HG03108 (cell line): ENCODE data around the gene MAP2K7.

Experiments
- ATAC-seq: cut with Tn5 transposase; IDR thresholded peaks from one replicate; pipeline ENCODE4 v1.9.1; 2021; ENCODE audit warnings: moderate library complexity; ENCODE audit not compliant: unreplicated experiment

Gene MAP2K7

DNA sequence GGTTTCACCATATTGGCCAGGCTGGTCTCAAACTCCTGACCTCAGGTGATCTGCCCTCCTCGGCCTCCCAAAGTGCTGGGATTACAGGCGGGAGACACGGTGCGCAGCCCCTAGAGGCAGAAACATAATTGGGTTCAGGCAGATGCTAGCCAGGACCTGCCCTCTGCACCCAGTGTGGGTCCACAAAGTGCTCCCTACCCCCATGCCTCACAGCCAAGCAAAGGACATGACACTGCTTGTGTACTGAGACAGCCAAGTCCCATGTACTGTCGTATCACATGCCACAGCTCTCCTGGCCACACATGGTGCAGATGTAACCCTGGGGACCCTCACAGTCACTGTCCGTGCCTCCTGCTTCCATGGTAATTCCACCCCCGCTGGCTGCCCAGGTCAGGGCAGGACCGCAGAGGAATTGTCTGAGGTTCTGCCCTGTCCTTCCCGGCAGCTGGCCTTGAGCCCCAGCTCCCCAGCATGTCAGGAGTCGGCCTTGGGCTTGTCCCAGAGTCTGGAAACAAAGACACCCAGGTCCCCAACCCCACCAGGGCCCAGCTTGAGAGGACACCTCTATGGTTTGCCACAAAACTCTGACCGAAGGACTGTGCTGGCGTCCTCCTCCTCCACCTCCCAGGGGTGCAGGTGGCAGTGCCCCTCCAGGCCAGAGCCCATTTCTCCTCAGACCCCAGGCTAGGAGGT is 37.1 kb upstream of the MAP2K7 start:
- no peak for ATAC-seq

DNA sequence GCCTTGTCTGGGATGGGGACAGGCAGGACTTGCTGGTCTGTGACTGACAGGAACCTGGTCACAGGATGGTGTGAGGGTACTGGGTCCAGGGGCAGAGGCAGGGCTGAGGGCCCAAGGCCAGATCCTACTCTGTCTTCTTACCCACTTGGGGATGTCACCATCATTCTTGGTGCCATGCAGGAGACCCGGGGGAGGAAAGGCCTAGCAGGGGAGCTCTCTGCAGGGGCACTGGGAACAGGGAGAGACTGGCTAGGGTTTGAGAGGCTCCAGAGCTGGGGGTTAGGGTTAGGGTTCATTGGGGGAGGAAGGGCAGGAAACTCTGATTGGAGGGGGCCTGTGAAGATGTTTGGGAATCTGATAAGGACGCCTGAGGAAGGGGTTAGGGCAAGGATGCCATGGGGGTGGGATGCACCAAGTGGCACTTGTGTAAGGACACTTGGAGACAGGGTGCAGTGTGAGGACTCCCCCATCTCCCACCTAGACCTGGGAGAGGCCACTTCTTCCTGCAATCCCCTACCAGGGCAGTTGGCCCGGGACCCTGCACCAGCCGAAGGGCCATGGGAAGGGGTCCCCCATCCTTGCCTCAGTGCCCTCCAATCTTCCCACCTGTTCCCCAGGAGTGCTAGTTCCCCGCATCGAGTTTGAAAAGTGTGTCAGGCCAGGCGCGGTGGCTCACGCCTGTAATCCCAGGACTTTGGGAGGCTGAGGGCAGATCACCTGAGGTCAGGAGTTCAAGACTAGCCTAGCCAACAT is 36.4 kb upstream of the MAP2K7 start:
- ATAC-seq, result no peak

DNA sequence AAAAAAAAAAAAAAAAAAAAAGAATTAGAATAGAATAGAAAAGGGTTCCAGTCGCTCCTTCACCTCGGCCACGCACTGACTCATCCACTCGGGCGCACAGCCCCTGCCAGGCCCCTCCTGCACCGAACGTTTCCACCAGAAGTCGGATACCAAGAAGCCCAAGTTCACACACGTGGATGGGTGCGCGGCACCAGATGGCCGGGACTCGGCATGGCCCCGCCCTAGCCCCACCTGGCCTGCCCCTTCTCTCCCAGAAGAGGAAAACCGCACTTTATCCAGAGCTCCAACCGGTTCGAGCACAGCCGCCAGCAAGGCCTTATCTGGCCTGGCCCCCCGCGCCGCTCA is 35.4 kb upstream of the MAP2K7 start:
- ATAC-seq, result no peak

DNA sequence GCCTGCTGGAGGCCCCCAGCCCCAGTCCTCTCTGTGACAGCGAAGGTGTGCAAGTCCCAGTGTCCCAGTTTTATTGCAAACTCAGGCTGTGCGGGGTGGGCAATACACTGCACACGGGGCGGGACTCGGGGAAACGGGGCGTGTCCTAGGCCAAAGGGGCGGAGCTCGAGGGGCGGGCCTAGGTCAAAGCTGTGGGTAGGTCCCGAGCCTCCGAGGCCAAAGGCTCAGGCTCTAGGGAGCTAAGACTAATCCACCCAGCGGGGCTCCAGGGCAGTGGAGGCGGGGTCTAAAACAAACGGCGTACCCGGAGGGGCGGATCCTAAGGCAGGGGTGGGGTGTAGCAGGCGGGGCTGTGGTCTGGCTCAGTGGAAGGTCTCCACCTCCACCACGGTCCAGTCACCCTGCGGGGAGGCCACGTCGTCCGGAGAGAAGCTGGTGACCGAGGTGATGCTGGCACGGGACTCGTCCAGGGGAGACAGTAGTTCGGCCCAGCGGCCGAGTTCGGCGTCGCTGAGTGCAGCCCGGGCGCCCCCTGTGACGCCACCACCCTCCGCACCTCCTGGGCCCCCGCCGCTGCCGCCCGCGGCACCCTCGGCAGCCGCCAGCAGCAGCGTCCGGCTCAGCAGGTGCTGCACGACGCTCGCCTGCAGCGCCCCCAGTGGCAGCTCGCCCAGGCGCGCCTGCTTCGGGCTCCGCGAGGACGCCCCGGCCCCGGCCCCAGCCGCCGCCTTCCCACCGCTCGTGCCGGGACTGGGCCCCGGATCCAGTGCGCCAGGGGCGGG is 34.8 kb upstream of the MAP2K7 start:
- ATAC-seq, result peak; percentile 57

DNA sequence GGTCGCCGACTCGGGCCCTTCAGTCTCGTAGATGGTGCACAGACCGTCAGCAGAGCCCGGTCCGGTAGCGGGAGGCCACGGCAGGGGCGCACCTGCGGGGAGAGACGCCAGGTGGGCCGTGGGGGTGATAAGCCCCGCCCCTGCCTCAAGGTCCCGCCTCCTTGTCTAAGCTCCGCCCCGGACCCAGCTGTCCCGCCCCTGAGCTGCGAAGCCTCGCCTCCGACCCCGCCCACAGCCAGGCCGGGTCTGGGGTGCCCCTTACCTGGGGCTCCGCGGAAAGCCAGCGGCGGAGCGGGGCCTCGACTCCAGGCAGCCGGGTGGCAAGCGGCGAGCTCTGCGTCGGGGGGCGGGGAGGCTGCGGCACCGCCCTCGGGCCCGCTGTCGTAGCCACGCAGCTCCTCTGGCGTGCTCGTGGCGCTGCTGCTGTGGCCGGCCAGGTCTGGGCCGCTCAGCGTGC is 34.2 kb upstream of the MAP2K7 start:
- peak; percentile 28 for ATAC-seq

DNA sequence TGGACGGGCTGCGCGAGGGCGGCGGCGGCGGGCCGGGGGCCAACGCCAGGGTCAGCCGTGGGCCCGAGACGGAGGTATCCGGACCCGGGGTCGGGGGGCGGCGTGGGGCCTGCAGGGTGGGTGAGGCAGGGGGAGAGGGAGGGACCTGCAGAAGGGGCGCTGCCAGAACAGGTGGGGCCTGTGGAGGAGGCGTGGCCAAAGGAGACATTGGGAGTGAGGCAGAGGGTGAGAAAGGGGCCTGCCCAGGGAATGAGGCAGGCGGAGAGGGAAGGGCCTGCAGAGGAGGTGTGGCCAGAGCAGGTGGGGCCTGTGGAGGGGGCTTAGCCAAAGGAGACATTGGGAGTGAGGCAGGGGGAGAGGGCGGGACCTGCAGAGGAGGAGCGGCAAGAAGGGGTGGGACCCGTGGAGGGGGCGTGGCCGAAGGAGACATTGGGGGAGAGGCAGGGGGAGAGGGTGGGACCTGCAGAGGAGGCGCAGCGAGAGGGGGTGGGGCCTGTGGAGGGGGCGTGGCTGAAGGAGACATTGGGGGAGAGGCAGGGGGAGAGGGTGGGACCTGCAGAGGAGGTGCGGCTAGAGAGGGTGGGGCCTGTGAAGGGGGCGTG is 33.7 kb upstream of the MAP2K7 start:
- no peak for ATAC-seq

DNA sequence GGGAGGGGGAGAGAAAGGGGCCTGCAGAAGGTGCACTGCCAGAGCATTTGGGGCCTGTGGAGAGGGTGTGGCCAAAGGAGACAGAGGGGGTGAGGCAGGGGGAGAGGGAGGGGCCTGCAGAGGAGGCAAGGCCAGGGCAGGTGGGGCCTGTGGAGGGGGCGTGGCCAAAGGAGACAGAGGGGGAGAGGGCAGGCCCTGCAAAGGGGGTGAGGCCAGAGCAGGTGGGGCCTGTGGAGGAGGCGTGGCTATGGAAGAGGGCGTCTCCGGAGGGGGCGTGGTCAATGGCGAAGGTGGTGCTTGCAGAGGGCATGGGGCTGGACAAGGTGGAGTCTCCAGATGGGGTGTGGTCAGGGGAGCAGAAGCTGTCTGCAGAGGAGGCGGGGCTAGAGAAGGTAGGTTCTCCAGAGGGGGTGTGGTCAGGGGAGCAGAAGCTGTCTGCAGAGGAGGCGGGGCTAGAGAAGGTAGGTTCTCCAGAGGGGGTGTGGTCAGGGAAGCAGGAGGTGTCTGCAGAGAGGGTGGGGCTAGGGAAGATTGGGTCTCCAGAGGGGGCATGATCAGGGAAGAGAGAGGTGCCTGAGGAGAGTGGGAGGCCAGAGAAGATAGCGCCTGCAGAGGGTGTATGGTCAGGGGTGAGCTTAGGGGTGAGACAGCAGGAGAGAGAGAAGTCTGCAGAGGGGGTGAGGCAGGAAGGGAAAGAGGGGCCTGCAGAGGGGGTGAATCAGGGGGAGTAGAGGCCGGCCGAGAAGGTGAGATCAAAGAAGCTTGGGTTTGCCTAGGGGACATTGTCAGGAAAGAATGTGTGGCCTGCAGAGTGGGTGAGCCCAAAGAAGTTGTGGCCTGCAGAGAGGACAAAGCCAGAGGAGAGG is 32.9 kb upstream of the MAP2K7 start:
- no peak for ATAC-seq

DNA sequence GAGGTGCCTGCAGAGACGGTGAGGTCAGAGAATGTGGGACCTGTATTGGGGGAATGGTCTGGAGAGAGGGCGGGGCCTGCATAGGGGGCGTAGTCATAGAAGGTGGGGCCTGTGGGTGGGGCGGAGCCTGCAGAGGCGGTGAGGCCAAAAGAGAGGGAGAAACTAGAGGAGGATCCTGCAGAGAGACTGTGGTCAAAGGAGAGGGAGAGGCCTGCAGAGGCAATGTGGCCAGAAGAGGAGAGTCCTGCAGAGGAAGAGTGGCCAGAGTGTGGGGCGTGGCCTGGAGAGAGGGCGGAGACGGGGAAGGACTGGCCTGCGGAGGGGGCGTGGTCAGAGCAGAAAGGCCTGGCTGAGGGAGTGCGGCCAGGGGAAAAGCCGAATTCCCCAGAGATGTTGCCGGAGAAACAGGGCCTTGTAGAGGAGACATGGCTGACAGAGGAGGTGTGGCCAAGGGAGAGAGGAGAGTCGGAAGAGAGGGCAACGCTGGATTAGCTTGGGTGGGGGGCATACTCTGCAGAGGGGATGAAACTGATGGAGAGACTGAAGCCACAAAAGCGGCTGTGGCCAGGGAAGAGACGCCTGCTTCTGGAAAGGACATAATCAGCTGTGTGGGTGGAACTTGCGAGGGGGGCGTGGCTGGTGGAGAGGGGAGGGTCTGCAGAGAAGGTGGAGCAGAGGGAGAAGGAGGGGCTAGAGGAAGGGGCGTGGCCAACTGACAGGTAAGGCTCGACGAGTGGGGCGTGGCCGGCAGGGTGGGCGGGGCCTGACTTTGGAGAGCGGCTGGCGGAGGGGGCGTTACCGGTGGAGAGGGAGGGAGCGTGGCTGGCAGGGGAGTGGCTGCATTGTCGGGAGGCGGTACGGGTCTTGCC is 32.0 kb upstream of the MAP2K7 start:
- ATAC-seq, result no peak

DNA sequence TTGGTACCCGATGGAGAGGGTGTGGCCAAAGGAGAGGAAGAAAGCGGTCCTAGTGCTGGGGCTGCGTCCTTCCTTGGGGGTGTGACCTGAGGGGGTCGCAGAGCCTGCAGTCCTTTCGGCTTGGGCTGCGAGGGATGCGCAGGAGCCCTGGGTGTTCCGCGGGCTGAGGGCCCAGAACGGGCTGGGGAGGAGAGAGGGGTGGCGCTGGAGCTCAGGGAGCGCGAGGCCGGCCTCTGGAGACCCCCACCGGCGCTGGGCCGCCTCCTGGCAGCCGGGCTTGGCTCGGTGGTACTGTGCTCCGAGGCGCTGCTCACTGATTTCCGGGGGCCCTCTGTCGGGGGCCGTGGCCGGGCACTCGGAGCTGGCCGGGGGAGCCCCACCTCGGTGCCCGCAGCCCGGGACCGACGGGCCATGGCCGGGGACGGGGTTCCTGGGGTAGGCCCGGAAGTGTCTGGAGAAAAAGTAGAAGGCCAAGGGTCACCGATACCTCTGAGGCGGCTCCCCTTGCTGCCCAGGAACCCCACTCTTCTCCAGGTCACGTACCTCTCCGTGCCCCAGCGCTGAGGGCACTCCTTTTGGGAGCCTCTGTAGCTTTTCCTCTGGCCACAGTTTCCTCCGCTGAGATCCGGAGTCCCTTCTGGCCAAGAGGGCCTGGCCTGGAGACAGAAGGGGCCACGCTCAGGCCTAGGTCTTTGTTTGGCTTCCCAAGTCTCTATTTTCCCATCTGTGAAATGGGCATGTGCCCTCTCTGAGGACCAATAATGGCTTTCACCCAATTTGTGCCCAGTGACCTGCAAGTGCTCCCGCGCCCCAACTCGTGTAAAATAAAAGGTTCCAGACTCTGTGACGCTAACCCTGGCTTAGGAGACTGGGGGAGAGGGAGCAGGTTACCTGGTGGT is 31.1 kb upstream of the MAP2K7 start:
- ATAC-seq, result no peak

DNA sequence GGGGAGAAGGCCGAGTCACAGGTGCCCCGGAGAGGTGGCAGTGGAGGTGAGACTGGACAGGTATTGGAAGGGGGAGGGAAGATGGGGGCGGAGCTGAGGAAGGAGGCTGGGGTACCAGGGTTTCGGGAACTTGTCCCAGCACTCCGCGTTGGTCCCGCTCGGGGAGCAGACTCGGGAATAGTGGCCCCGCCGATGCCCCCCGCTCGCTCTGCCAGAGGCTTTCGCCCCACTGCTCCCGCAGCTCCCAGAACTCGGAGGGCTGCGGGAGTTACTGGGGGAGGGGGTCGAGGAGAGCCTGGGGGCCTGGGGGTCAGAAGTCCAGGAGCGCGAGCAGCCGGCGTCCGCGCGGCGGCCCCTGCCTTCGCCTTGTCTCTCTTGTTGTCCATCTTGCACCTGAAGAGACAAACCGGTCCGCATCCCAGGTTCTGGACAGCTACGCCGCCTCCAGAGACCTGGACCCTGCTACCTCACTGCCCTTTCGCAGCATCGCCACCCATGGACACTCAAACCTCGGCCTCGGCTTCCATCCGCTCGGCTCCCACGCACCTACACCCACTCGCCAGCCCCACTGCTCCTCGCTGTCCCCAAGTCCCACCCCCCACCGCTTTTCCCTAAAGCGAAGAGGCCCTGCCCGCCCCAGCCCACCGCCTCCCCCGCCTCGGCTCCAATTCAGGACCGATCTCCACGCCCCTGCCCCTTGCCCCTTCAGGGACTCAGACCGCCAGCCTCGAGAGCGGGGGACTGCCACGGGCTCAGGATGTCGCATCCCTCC is 30.2 kb upstream of the MAP2K7 start:
- ATAC-seq, result no peak

DNA sequence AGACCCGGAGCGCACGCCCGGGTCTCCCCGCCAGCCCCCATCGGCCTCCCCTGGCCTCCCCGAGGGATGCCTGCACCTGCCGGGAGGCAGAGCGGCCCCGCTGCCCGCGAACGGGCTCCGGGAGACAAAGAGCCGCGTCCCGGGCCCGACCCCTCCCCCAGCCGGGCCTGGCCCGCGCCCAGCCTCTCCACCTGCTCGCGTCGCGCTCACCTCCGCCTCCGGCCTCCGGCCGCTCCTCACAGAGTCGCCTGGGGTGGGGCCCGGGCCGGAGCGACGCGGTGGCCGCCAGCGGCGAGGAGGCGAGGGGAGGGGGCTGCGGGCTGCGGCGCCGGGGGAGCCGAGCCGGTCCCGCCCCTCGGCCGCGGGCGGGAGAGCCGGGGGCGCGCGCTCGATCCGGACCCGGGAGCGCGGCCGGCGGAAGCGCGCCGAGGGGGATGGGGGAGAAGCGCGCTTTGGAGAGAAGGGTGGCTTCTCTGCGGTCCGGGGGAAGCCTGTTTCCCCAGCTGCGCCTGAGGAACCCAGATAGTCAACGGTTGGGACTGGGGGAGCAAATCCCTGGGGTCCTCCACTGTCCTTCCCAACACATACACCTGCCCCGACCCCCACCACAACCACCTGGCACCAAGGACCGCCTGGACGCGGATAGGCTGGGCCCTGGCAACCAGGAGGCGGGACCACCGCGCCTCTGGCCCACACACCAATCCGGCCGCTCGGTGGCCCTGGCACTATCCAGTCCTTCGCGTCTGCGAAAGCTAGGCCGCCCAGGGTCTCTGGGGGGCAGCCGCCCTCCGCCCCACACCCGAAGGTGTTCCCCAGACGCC is 29.4 kb upstream of the MAP2K7 start, which contains the start of gene PRR36:
Gene PRR36, minus strand, starts transcription at position 315 of the 821 bp plus-strand sequence. CDS start 701 bp downstream, outside the sequence.
- no peak for ATAC-seq

DNA sequence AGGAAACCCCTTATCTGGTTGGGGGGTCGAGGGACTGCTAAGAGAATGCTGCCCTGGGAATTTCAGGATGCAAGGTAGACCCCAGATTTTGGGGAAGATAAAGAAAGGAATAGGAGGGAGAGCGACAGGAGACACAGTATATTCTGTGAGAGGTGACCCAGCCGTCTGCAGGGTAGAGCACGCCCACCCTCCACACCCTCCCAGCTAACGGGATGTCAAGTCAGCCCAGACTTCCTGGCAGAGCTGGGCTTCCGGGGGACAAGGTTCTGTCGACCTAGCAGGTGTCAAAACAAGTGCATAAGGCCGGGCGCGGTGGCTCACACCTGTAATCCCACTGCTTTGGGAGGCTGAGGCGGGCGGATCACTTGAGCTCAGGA is 28.8 kb upstream of the MAP2K7 start:
- ATAC-seq, result no peak

DNA sequence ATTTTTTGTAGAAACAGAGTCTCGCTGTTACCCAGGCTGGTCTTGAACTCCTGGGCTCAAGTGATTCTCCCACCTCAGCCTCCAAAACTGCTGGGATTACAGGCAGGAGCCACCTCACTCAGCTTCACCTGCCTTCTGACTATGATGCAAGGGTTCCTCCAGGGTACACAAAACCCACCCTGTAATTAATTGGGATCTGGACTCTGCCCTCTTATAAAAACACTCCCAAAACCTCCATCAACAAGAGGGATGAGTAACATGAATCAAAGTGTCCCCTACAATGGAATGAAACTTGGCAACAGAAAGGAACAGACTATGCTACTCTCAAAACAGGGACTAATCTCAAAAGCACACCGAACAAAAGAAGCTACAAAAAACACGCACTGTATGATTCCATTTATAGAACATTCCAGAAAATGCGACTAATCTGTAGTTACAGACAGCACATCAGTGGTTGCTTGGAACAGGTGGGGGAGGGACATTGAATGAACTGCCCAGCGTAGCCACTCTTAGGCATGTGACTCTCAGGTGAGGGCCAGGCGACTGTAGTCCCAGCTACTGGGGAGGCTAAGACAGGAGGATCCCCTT is 26.3 kb upstream of the MAP2K7 start:
- no peak for ATAC-seq

DNA sequence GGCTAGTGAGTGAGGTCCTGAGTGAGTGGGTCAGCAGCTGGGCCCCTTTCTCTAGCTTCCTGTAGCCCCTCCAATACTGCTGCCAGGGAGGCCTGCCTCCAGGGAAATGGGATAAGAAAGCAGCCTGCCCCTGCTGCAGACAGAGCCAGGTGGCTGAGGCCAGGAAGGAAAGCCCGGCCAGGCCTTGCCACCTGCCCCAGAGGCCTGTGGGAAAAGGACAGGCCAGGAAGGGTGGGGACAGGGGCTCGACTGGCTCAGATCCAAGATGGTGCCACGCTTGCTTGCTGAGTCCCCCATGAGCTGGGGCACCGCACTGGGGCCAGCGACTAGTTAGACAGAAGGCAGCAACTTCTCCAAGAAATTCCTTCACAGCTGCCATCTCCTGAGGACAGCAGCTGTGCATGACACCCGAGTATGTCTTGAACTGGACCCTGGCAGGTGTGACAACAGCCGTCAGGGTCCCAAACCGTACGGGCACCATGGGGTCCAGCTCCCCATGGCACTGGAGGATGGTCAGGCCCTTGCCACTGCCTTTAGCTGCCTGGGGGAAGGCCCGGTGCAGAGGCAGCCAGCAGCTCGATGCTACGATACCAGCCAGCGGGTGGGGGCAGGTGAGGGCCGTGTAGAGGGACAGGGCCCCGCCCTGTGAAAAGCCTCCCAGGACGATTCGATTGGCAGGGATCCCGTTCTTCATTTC is 24.4 kb upstream of the MAP2K7 start:
- ATAC-seq, result no peak

DNA sequence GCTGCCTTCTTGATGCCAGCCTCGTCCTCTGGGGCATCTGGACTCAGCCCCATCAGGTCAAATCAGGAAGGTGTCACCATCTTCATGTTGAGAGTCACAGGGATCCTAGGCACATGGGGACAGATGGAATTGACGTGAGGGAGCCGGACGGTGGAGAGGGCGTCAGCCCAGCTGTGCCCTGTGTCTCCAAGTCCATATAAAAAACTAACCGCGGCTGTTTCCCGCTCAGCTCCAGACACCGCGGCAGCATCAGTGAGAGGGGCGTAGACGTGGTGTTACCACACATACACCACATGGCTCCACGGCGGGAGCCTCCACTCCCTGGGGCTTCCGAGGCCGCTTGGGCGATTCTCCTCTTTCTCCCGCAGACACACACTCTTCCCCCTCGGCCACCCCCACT is 23.8 kb upstream of the MAP2K7 start:
- no peak for ATAC-seq

DNA sequence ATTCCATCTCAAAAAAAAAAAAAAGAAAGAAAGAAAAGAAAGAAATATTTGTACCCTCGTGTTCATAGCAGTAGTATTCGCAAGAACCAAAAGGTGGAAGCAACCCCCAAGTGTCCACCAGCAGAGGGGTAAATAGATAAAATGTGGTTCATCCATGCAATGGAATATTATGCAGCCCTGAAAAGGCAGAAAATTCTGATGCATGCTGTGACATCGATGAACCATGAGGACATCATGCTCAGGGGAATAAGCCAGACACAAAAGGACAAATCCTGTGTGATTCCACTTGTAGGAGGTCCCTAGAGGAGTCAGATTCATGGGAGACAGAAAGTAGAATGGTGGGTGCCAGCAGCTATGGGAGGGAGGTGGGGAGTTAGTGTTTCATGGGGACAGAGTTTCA is 21.8 kb upstream of the MAP2K7 start:
- ATAC-seq, result no peak
